Muscle of back (tissue), 11 donors: Measurements from ENCODE around the gene SBK1. TPM values are rescaled to one million over a fixed set of nuclear protein-coding genes. Genes with fewer than 3 reads are reported as not detected.

Experiments used
- DNase-seq, 3 donors: peaks; one replicate each; pipeline versions ENCODE4 v3.0.0 to v3.0.0-alpha.2; 2013
- polyA plus RNA-seq, 10 donors: library from polyadenylated mRNA; unstranded; fragments of 120-200 nt; gene quantifications; one replicate each; pipeline ENCODE4 v1.2.1, GENCODE V29; 2013; ENCODE audit not compliant: insufficient read length in 10 of 10

Gene SBK1
- polyA plus RNA-seq, 10 donors = 8.4 to 18.2 (median 14.7) TPM

GRCh38 chr16:28280881-28281836 is 11.2 kb upstream of the SBK1 start:
- no peak for DNase-seq

GRCh38 chr16:28282045-28282444 is 10.3 kb upstream of the SBK1 start:
- DNase-seq = no peak

GRCh38 chr16:28283173-28283572 is 9.2 kb upstream of the SBK1 start:
- no peak for DNase-seq

GRCh38 chr16:28283798-28284577 is 8.3 kb upstream of the SBK1 start:
- no peak for DNase-seq

GRCh38 chr16:28285649-28286048 is 6.7 kb upstream of the SBK1 start:
- no peak for DNase-seq

GRCh38 chr16:28288114-28288513 is 4.2 kb upstream of the SBK1 start:
- DNase-seq = peak in 2 of 3 donors; percentile 33 to 39

GRCh38 chr16:28289048-28289447 is 3.3 kb upstream of the SBK1 start:
- no peak for DNase-seq

GRCh38 chr16:28289939-28290858 is 2.1 kb upstream of the SBK1 start:
- no peak for DNase-seq

GRCh38 chr16:28290859-28291254 is 1.5 kb upstream of the SBK1 start:
- no peak for DNase-seq

- no peak for DNase-seq
These were observed 641 bp downstream of the SBK1 start for GRCh38 chr16:28292731-28293600.

- no peak for DNase-seq
These were observed 1.3 kb downstream of the SBK1 start for GRCh38 chr16:28293601-28293960.

- no peak for DNase-seq
These were observed 1.9 kb downstream of the SBK1 start for GRCh38 chr16:28294201-28294600.

GRCh38 chr16:28295276-28295675 is 3.0 kb downstream of the SBK1 start:
- no peak for DNase-seq

GRCh38 chr16:28297308-28297707 is 5.0 kb downstream of the SBK1 start:
- DNase-seq = no peak

GRCh38 chr16:28297784-28298510 is 5.6 kb downstream of the SBK1 start:
- DNase-seq = no peak

GRCh38 chr16:28298511-28298878 is 6.2 kb downstream of the SBK1 start:
- DNase-seq = no peak

GRCh38 chr16:28300327-28300726 is 8.0 kb downstream of the SBK1 start:
- DNase-seq = no peak

GRCh38 chr16:28301154-28301553 is 8.8 kb downstream of the SBK1 start:
- DNase-seq = no peak

GRCh38 chr16:28301620-28302019 is 9.3 kb downstream of the SBK1 start:
- no peak for DNase-seq

- DNase-seq = no peak
These were observed 10.8 kb downstream of the SBK1 start for GRCh38 chr16:28303132-28303531.
